Measurements from ENCODE around the gene GMDS.

GMDS gene

DNA sequence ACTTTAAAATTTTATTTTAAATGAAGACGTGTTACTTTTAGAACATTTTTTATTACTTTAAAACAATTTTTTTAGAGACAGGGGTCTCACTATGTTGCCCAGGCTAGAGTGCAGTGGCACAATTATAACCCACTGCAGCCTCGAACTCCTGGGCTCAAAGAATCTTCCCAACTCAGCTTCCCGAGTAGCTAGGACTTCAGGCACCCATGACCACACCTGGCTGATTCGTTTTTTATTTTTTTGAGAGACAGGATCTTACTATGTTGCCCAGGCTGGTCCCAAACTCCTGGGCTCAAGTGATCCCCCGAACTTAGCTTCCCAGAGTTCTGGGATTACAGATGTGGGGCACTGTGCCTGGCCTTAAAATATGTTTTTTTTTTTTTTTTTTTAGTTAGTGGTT lies 287.7 kb downstream of the GMDS start:
- H3K4me3 ChIP-seq (ENCODE audit: control insufficient read depth, low read depth, low read length), result no peak overlapping the region
- TF ChIP-seq, protein P1, sequence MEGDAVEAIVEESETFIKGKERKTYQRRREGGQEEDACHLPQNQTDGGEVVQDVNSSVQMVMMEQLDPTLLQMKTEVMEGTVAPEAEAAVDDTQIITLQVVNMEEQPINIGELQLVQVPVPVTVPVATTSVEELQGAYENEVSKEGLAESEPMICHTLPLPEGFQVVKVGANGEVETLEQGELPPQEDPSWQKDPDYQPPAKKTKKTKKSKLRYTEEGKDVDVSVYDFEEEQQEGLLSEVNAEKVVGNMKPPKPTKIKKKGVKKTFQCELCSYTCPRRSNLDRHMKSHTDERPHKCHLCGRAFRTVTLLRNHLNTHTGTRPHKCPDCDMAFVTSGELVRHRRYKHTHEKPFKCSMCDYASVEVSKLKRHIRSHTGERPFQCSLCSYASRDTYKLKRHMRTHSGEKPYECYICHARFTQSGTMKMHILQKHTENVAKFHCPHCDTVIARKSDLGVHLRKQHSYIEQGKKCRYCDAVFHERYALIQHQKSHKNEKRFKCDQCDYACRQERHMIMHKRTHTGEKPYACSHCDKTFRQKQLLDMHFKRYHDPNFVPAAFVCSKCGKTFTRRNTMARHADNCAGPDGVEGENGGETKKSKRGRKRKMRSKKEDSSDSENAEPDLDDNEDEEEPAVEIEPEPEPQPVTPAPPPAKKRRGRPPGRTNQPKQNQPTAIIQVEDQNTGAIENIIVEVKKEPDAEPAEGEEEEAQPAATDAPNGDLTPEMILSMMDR (IDR thresholded peaks at IDR 0.05; ENCODE audit: control insufficient read depth, insufficient read depth, low read depth, low read length, missing control alignments), result no peak
- DNase-seq (ENCODE audit: low read depth), result no peak

DNA sequence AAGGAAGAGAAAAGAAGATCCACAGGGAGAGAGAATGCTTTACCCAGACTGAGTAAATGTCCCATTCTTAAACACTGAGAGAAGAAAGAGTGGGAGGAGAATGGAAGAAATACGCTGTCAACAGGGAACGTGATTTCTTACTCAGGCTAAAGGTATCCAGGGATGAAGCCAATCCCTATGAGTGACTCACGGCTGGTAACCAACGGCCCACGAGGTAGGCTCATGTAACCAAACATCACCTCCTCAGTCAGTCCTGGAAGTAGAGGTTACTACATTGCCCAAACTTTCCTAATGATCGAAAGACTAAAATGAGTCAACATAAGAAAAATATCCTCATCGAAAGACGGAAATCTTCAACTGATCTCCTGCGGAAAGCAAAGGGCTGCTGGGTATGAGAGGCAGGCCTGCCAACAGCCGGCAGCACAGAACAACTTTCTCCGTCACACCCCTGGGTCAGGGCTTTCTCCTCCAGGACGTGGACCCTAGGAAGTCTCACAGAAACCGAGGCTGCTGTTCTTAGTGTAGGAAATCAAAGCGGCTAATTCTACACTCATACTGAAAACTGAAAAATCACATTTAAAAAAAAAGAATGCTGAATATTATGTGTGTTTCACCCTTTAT lies 292.6 kb downstream of the GMDS start:
- H3K4me3 ChIP-seq (ENCODE audit: control insufficient read depth, low read depth, low read length), result no peak overlapping the region
- TF ChIP-seq, protein P1 (IDR thresholded peaks at IDR 0.05; ENCODE audit: control insufficient read depth, insufficient read depth, low read depth, low read length, missing control alignments), result no peak
- peak; percentile 81 for DNase-seq (ENCODE audit: low read depth)

DNA sequence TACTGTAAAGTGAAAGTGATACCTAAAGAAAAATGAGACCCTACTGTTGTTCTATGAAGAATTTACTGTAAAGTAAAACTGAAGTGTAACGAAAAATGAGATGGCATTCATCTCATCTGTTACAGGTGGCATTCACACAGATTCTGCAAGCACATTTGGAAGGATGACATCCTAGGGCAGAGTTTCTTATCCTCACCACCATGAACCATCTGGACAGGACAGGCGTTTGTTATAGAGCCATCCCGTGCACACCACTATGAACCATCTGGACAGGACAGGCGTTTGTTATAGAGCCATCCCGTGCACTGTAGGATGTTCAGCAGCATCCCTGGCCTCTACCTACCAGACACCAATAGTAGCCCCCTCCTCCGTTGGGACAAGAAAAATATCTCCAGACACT lies 294.8 kb downstream of the GMDS start:
- no peak for DNase-seq (ENCODE audit: low read depth)
- no peak overlapping the region for H3K4me3 ChIP-seq (ENCODE audit: control insufficient read depth, low read depth, low read length)
- TF ChIP-seq, protein P1 (IDR thresholded peaks at IDR 0.05; ENCODE audit: control insufficient read depth, insufficient read depth, low read depth, low read length, missing control alignments), result no peak

DNA sequence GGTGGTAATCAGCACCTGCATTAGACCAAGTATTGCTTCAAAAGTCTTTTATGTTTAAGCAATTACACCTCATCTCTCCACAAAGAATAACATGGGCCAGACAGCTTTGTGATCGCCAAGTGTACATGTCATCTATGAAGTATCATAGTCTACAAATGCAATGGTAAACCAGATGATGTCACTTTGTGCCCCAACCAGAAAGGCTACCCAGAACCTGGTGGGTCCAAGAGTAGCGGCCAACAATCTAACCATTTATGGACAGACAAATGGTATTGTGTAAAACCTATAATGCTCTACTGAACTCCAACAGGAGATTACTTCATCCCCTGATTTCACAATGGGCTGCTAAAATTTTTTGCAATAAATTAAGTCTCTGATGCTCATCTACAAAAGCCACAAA lies 295.9 kb downstream of the GMDS start:
- peak; percentile 27 for DNase-seq (ENCODE audit: low read depth)
- no peak overlapping the region for H3K4me3 ChIP-seq (ENCODE audit: control insufficient read depth, low read depth, low read length)
- TF ChIP-seq, protein P1 (IDR thresholded peaks at IDR 0.05; ENCODE audit: control insufficient read depth, insufficient read depth, low read depth, low read length, missing control alignments), result no peak

DNA sequence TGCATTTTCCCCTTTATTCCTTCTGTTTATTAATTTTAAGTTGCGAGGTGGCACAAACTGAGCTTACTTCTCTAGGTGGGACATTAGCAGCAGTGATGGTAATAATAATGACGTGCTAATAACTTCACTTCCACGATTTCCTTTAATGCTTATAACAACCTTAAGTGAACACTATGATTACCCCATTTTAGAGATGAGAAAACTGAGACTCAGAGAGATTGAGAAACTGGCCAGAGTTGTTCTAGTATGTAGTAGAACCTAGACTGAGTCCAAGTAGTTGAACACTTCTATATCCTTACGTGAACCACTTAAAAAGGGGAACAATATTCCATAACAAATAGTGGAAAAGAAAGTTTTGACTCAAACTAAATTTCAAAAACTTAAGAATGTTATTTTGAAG lies 297.5 kb downstream of the GMDS start:
- no peak overlapping the region for H3K4me3 ChIP-seq (ENCODE audit: control insufficient read depth, low read depth, low read length)
- TF ChIP-seq, protein P1 (IDR thresholded peaks at IDR 0.05; ENCODE audit: control insufficient read depth, insufficient read depth, low read depth, low read length, missing control alignments), result no peak
- no peak for DNase-seq (ENCODE audit: low read depth)

DNA sequence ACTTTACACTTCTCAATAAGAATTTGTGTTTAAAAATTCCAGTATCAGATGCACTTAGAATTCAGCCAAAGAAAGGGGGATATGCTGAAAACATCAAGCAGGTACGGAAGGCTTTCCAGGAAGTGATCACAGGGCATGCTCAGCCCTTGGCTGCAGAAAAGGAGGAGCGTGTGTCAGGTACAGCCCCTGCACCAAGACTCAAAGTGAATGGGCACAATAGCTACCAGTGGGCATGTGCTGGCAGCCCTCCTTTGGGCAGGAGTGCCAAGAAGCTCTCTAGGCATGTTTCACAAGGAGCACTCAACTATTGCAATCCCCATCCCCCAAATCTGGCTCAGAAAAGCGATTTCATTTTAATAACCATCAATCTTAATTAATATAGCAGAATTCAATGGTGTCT lies 298.8 kb downstream of the GMDS start:
- DNase-seq (ENCODE audit: low read depth), result no peak
- no peak overlapping the region for H3K4me3 ChIP-seq (ENCODE audit: control insufficient read depth, low read depth, low read length)
- TF ChIP-seq, protein P1 (IDR thresholded peaks at IDR 0.05; ENCODE audit: control insufficient read depth, insufficient read depth, low read depth, low read length, missing control alignments), result no peak

All from AG09309 (cell line).